ENCODE measurements around the gene TOR1A. TPM values are rescaled to one million over a fixed set of nuclear protein-coding genes. Genes with fewer than 3 reads are reported as not detected.
"Not testable (repeated sequence)": the region's sequence is repeated elsewhere in the genome, so short reads cannot be mapped to it uniquely, and the experiment has no call there.

TOR1A gene
- total RNA-seq, 2 experiments from 2014 or later: 54.6 to 56.9 TPM

- H3K4me1 Mint-ChIP-seq: peaks cover 13% of the 10 kb centered on the region
These were observed 38.1 kb downstream of the TOR1A start for GRCh38 chr9:129785866-129786265.

GRCh38 chr9:129784970-129785369 lies 39.0 kb downstream of the TOR1A start:
- not testable (repeated sequence) for H3K4me3 Mint-ChIP-seq; DNase-seq; H3K36me3 Mint-ChIP-seq (ENCODE audit: low read depth); H3K4me1 Mint-ChIP-seq; H3K9me3 Mint-ChIP-seq; H3K27ac Mint-ChIP-seq
- CTCF ChIA-PET: interaction anchor here (0.5 to 5.0 kb wide), 8 partner anchors 47 to 653 kb away, joined by 3 to 47 read pairs (median 6); no protein-coding TSS in a partner anchor
- POLR2A ChIA-PET: interaction anchor here (1.6 kb wide), 1 partner anchor 58 kb away, joined by 3 read pairs; no protein-coding TSS in a partner anchor
- H3K27me3 Mint-ChIP-seq: peaks cover 30% of the 10 kb centered on the region

More at GRCh38 chr9:129785866-129786265, 38.1 kb downstream of the TOR1A start:
- Mint-ChIP-seq H3K27ac (no peak overlapping the region), H3K4me3 (no peak overlapping the region), H3K27me3 (peaks cover 32% of the 10 kb centered on the region), H3K9me3 (no peaks in the 10 kb centered on the region), H3K36me3 (ENCODE audit: low read depth) (no peaks in the 10 kb centered on the region)
- ChIA-PET POLR2A (interaction anchor here (1.6 kb wide), 1 partner anchor 59 kb away, joined by 3 read pairs; no protein-coding TSS in a partner anchor), CTCF (interaction anchor here (1.0 to 5.0 kb wide), 7 partner anchors 9 to 654 kb away, joined by 3 to 47 read pairs (median 5); no protein-coding TSS in a partner anchor)
- no peak for DNase-seq

GRCh38 chr9:129783516-129784361 lies 40.2 kb downstream of the TOR1A start:
- Mint-ChIP-seq H3K36me3 (ENCODE audit: low read depth) (no peaks in the 10 kb centered on the region), H3K27me3 (peaks cover 30% of the 10 kb centered on the region), H3K27ac (no peak overlapping the region), H3K4me3 (no peak overlapping the region), H3K4me1 (peaks cover 3% of the 10 kb centered on the region), H3K9me3 (no peaks in the 10 kb centered on the region)
- ChIA-PET CTCF (interaction anchor here (0.7 to 5.0 kb wide), 14 partner anchors 11 to 652 kb away, joined by 3 to 47 read pairs (median 4); partner anchors contain the start of gene PTGES), POLR2A (interaction anchor here (1.1 kb wide), 1 partner anchor 46 kb away, joined by 3 read pairs; no protein-coding TSS in a partner anchor)
- peak; percentile 74 for DNase-seq

GRCh38 chr9:129781981-129782380 lies 42.0 kb downstream of the TOR1A start:
- Mint-ChIP-seq H3K36me3 (ENCODE audit: low read depth) (no peaks in the 10 kb centered on the region), H3K27me3 (peaks cover 24% of the 10 kb centered on the region), H3K27ac (no peak overlapping the region), H3K9me3 (no peaks in the 10 kb centered on the region), H3K4me3 (no peak overlapping the region), H3K4me1 (peaks cover 11% of the 10 kb centered on the region)
- ChIA-PET POLR2A (interaction anchor here (1.7 kb wide), 1 partner anchor 44 kb away, joined by 5 read pairs; no protein-coding TSS in a partner anchor), CTCF (interaction anchor here (0.7 to 5.0 kb wide), 6 partner anchors 9 to 318 kb away, joined by 3 to 47 read pairs (median 11); no protein-coding TSS in a partner anchor)
- DNase-seq: no peak

GRCh38 chr9:129781131-129781530 lies 42.8 kb downstream of the TOR1A start:
- no peak overlapping the region for H3K4me3 Mint-ChIP-seq
- H3K9me3 Mint-ChIP-seq: no peaks in the 10 kb centered on the region
- H3K4me1 Mint-ChIP-seq: peaks cover 14% of the 10 kb centered on the region
- POLR2A ChIA-PET: interaction anchor here (1.7 kb wide), 1 partner anchor 44 kb away, joined by 5 read pairs; no protein-coding TSS in a partner anchor
- CTCF ChIA-PET: interaction anchor here (0.7 to 1.2 kb wide), 6 partner anchors 17 to 1326 kb away, joined by 3 to 5 read pairs (median 4); no protein-coding TSS in a partner anchor
- no peak overlapping the region for H3K27ac Mint-ChIP-seq
- H3K27me3 Mint-ChIP-seq: peaks cover 18% of the 10 kb centered on the region
- no peak for DNase-seq
- H3K36me3 Mint-ChIP-seq (ENCODE audit: low read depth): no peaks in the 10 kb centered on the region

- DNase-seq: no peak
- ChIA-PET CTCF (interaction anchor here (1.2 kb wide), 1 partner anchor 43 kb away, joined by 5 read pairs; no protein-coding TSS in a partner anchor), POLR2A (no interaction called here)
- Mint-ChIP-seq H3K4me1 (peaks cover 14% of the 10 kb centered on the region), H3K9me3 (no peaks in the 10 kb centered on the region), H3K27ac (no peak overlapping the region), H3K4me3 (no peak overlapping the region), H3K27me3 (peaks cover 18% of the 10 kb centered on the region), H3K36me3 (ENCODE audit: low read depth) (no peaks in the 10 kb centered on the region)
These were observed 44.3 kb downstream of the TOR1A start for GRCh38 chr9:129779560-129780190.

GRCh38 chr9:129778469-129778868 lies 45.5 kb downstream of the TOR1A start:
- H3K4me3 Mint-ChIP-seq: no peak overlapping the region
- ChIA-PET CTCF (interaction anchor here (0.6 to 2.5 kb wide), 2 partner anchors 41 to 52 kb away, joined by 4 to 13 read pairs; no protein-coding TSS in a partner anchor), POLR2A (no interaction called here)
- no peaks in the 10 kb centered on the region for H3K36me3 Mint-ChIP-seq (ENCODE audit: low read depth)
- H3K9me3 Mint-ChIP-seq: no peaks in the 10 kb centered on the region
- peaks cover 11% of the 10 kb centered on the region for H3K4me1 Mint-ChIP-seq
- DNase-seq: no peak
- no peak overlapping the region for H3K27ac Mint-ChIP-seq
- H3K27me3 Mint-ChIP-seq: peaks cover 18% of the 10 kb centered on the region

GRCh38 chr9:129777769-129778130 lies 46.2 kb downstream of the TOR1A start:
- POLR2A ChIA-PET: no interaction called here
- no peak for DNase-seq
- no peaks in the 10 kb centered on the region for H3K36me3 Mint-ChIP-seq (ENCODE audit: low read depth)
- no peak overlapping the region for H3K27ac Mint-ChIP-seq
- CTCF ChIA-PET: interaction anchor here (1.1 to 2.5 kb wide), 3 partner anchors 9 to 40 kb away, joined by 3 to 13 read pairs (median 5); no protein-coding TSS in a partner anchor
- H3K4me1 Mint-ChIP-seq: peaks cover 11% of the 10 kb centered on the region
- H3K4me3 Mint-ChIP-seq: no peak overlapping the region
- no peaks in the 10 kb centered on the region for H3K9me3 Mint-ChIP-seq
- peaks cover 18% of the 10 kb centered on the region for H3K27me3 Mint-ChIP-seq

GRCh38 chr9:129776938-129777768 lies 46.8 kb downstream of the TOR1A start:
- Mint-ChIP-seq H3K4me3 (no peak overlapping the region), H3K36me3 (ENCODE audit: low read depth) (no peaks in the 10 kb centered on the region), H3K9me3 (no peaks in the 10 kb centered on the region), H3K27me3 (peaks cover 16% of the 10 kb centered on the region), H3K4me1 (peaks cover 11% of the 10 kb centered on the region), H3K27ac (no peak overlapping the region)
- CTCF ChIA-PET: interaction anchor here (1.1 to 2.5 kb wide), 3 partner anchors 9 to 40 kb away, joined by 3 to 13 read pairs (median 5); no protein-coding TSS in a partner anchor
- peak; percentile 56 for DNase-seq
- POLR2A ChIA-PET: interaction anchor here (1.4 kb wide), 1 partner anchor 11 kb away, joined by 4 read pairs; no protein-coding TSS in a partner anchor

- no peaks in the 10 kb centered on the region for H3K9me3 Mint-ChIP-seq
- no peaks in the 10 kb centered on the region for H3K36me3 Mint-ChIP-seq (ENCODE audit: low read depth)
- H3K4me3 Mint-ChIP-seq: no peak overlapping the region
- H3K27ac Mint-ChIP-seq: no peak overlapping the region
- H3K4me1 Mint-ChIP-seq: peaks cover 11% of the 10 kb centered on the region
- no peak for DNase-seq
- peaks cover 13% of the 10 kb centered on the region for H3K27me3 Mint-ChIP-seq
- ChIA-PET POLR2A (interaction anchor here (1.4 kb wide), 1 partner anchor 10 kb away, joined by 4 read pairs; no protein-coding TSS in a partner anchor), CTCF (interaction anchor here (1.1 to 2.5 kb wide), 4 partner anchors 10 to 39 kb away, joined by 3 to 13 read pairs (median 4); no protein-coding TSS in a partner anchor)
These were observed 47.4 kb downstream of the TOR1A start for GRCh38 chr9:129776566-129776937.

- H3K9me3 Mint-ChIP-seq; H3K4me3 Mint-ChIP-seq; H3K27ac Mint-ChIP-seq; DNase-seq; H3K36me3 Mint-ChIP-seq (ENCODE audit: low read depth): not testable (repeated sequence)
- Mint-ChIP-seq H3K27me3 (peaks cover 12% of the 10 kb centered on the region), H3K4me1 (peaks cover 11% of the 10 kb centered on the region)
- ChIA-PET POLR2A (interaction anchor here (1.4 kb wide), 1 partner anchor 10 kb away, joined by 4 read pairs; no protein-coding TSS in a partner anchor), CTCF (interaction anchor here (1.5 to 1.7 kb wide), 2 partner anchors 10 to 39 kb away, joined by 4 to 5 read pairs; no protein-coding TSS in a partner anchor)
These were observed 47.8 kb downstream of the TOR1A start for GRCh38 chr9:129776096-129776495.

- POLR2A ChIA-PET: no interaction called here
These were observed 48.5 kb downstream of the TOR1A start for GRCh38 chr9:129775448-129775798.

More at GRCh38 chr9:129775448-129775798, 48.5 kb downstream of the TOR1A start:
- CTCF ChIA-PET: interaction anchor here (1.5 kb wide), 1 partner anchor 38 kb away, joined by 4 read pairs; no protein-coding TSS in a partner anchor
- Mint-ChIP-seq H3K27ac (peak overlapping the region; percentile 10), H3K4me3 (no peak overlapping the region), H3K27me3 (peaks cover 7% of the 10 kb centered on the region), H3K4me1 (peaks cover 11% of the 10 kb centered on the region), H3K9me3 (no peaks in the 10 kb centered on the region), H3K36me3 (ENCODE audit: low read depth) (no peaks in the 10 kb centered on the region)
- no peak for DNase-seq

All from activated CD4-positive, alpha-beta memory T cell treated with anti-CD3 and anti-CD28 coated beads, Interleukin-2, amount 10 ng/mL, durations not matched to agents 7 days and 5 days (primary cell).